HG03565 (cell line): ENCODE results near the gene BCO1.

Experiments used
- ATAC-seq: cut with Tn5 transposase; IDR thresholded peaks from one replicate; pipeline ENCODE4 v1.9.1; 2021; ENCODE audit warnings: mild to moderate bottlenecking, moderate library complexity; ENCODE audit not compliant: unreplicated experiment

The BCO1 gene

DNA sequence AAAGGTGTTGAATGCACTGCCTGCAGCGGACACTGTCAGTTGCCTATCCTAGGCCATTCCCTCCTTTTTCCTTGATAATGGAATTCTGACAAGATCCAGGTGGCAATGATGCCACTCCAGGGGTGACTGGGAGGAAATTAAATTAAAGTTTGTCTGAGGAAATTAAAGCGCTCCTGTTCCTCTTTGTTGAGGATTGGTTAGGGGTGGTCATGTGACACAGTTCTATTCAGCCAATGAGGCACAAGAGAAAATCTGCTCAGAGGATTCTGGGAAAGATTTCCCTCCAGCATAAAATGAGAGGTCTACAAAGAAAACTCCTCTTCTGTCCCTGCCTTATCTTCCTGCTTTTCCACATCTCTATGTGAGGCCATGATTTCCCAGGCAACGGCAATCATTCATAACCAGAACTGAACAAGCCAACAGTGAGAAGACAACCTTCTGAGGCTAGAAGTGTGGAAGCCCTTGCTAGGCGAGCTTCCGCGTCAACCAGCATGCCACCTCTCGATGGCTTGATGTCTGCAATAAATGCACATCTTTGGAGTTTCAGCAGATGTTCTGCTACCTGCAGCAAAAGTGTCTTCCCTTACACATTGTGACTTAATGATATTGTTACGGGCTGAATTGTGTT is 5.6 kb upstream of the BCO1 start:
- ATAC-seq, result no peak

DNA sequence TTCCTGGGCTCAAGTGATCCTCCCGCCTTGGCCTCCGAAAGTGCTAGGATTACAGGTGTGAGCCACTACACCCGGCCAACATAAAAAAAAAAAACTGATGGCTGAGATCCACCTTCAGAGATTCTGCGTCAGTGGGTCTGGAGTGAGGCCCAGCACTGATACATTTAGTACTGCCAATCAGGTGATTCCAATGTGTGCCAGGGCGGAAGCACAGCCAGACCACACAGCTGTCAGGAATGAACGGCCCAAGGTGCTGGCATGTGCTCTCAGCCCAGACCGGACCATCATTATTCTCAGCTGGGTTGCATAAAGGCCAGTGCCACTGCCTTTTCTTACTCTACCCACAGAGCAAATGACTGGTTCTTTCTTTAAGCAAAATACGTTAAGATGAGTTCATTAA is 1.2 kb upstream of the BCO1 start:
- ATAC-seq, result no peak

DNA sequence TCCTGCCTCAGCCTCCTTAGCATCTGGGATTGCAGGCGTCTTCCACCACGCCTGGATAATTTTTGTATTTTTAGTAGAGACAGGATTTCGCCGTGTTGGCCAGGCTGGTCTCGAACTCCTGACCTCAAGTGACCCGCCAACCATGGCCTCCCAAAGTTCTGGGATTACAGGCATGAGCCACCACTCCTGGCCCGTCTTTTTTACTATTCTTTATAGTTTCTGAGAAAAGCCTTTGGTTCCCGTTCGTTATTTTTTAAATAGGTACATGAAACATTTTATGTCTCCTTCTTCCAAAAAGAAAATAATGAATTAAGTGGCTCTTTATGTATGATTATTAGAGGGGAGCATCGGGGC is 570 bp upstream of the BCO1 start:
- no peak for ATAC-seq

DNA sequence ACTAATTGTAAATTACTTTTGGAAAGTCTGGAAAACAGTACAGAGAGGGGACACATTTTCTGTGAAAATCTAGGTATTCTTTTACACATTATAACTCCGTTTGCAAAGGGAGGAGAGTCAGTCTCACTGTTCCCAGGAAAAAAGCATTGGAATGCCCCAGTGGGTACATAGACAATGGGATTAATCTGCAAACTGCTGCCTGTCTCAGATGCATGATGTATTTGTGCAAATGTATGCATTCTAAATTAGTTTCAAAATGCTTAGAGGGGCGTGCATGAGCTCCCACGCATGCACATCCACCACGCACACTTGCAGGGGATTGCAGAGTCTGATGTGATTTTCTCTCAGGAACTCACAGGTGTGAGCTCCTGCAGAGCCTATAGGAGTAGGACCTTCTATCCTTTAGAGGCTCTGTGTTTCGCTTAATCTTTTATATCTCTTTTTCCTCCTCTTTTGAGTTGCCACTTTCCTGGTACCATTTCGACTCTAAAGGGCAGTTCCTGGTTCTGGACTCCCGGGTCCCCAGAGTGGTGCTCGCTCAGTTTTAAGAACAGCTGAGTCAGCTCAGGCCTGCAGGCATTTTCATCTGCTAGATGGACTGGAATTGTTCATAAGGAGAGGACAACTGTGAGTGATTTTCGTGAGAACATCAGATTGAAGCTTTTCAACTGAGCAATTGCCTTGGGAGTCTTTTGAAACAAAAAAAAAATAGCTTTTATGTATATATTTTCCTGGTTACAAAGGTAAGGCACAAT is 1.1 kb downstream of the BCO1 start:
- ATAC-seq, result no peak

DNA sequence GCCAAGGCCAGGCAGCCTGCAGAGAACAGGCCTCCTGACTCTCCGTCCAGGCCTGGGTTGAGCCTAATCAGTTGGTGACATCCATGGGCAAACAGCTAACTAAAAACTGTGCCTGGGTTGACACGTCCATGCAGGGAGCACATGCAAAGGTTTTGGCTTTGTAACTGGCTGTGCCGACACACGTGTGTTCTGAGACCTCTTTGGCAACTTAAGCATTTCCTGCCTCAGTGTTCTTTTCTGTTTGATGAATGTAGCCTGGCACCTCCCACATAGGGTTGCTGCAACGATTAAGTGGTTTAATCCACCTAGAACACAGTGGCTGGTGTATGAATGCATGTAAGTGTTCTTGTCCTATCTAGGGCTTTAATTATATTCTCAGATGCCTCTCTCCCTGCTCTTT is 3.2 kb downstream of the BCO1 start:
- no peak for ATAC-seq

DNA sequence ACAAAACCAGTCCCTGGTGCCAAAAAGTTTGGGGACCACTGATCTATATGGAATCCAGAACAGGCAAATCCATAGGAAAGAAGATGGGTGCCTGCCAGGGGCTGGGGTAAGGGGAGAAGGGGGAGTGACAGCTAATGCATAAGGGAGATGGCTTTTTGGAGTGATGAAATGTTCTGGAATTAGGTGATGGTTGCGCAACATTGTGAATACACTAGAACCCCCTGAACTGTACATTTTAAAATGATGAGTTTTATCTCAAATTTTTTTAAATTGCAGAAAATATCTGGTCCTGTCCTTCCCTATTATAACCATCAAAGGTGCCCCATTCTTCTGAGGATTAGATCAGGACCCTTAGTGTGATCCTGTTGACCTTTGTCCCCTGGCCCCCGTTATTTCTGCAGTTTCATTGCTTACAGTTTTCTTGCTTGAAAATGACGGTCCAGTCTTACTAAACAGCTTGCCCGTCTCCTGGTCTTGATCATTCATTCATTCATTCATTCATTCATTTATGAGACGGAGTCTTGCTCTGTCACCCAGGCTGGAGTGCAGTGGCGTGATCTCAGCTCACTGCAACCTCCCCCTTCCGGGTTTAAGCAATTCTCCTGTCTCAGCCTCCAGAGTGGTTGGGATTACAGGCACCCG is 4.6 kb downstream of the BCO1 start:
- no peak for ATAC-seq

DNA sequence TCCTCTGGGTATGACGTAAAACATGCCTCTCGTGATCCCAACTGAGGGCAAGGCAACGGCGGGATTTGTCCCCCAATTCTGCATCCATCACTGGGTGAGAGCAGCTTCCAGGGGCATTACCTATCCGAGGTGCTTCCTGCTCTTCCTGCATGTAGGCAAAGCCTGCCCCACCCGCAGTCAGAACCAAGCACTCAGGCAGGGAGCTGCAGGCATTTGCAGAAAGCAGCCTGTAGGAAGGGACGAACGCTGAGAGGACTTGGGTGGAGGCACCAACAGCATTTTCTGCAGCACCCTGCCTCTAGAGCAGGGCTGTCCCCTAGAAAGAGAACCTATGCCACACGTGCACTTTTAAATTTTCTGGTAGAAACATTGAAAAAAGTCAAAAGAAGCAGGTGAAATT is 5.5 kb downstream of the BCO1 start:
- no peak for ATAC-seq

DNA sequence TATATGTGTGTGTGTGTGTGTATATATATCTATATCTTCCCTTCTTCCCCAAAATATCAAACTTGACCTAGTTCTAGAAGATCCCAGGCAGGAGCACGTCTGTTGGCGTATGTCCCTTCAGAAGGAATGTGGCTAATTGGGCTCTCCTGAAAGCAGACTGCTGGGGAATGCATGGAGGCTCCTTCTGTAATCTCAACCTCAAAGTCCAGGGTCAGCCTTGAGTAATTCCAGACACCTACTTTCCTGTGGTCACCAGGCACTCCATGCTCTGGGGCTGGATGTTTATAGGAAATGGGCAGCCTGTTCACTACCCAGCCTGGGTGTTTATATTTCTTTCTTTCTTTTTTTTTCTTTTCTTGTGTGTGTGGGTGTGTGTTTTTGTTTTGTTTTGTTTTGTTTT is 13.4 kb downstream of the BCO1 start:
- no peak for ATAC-seq

DNA sequence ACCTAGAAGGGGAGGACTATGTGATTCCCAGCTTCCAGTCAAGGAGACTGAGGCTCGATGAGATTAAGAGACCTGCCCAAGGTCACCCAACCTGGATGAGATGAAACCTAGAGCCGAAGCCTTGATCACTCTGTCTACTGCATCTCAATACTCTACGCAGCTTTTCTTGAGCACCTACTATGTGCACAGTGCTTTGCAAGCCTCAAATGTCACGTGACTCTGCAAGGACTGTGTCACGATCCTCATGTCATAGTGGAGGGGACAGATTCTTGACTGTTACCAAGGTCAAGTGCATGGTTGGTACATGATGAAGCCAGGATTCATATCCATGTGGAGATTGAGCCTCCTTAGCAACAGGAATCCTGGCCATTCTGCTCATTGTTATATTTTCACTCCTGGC is 14.7 kb downstream of the BCO1 start:
- no peak for ATAC-seq

DNA sequence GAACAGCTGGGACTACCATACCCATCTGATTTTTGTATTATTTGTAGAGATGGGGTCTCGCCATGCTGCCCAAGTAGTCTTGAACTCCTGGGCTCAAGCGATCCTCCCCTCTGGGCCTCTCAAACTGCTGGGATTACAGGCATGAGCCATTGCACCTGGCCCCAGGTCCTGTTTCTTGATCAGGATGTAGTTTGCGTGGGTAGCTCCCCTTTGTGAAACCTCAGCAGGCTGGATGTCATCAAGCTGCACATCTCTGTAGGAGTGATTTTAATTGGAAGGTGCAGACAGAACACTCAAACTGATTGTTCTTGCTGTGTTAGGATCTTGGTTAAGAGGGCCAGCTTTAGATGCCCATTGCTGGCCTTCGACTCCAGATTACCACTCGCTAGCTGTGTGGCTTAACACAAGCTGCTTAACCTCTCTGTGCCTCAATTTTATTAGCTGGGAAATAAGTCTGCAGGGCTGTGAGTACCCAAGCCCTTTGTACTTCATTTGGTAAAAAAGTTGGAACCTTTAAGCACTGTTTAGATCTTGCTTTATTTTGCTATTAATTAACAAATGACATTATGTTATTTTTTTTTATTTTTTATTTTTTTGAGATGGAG is 16.5 kb downstream of the BCO1 start:
- no peak for ATAC-seq

DNA sequence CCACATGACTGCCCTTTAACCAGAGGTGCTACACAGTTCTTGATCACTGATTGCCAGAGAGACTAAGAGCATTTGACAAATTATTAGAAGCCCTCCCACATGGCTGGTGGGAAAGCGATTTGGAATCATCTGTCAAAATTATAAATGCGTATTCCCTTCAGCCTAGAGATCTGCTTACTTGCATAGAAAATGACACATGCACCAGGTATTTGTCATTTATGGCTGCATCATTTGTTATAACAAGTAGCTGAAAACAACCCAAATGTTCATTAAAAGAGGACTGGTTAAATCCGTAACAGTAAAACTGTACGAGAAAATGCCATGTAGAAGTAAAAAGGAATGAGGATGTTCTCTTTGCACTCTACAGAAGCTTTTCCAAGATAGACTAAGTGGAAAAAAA is 21.4 kb downstream of the BCO1 start:
- no peak for ATAC-seq

DNA sequence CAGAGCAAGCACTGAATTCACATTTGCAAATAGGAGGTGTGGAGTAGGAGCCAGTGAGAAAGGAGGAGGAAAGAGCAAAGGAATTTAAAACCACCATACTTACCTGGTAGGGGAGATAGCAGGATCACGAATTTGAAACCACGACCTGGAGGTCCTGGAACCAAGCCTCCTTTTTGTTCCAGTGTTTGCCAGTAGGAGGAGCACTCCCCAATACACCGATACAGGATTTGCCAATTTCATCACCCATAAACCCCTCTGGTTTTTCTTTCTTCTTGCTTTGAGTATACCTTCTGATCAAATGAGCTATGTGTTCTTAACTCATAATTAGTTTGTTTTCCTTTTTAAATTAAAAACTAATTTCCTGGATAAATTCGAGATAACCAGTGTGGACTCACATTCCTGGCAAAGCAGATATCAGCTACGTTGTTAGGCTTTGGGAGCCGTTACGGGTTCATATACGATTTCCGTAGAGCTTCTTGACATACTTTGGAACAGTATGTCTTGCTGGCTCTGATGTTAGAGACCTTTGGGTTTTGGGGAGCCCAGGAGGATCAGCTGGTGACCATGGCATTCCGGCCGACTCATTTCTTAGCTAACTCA is 22.7 kb downstream of the BCO1 start:
- ATAC-seq, result no peak

DNA sequence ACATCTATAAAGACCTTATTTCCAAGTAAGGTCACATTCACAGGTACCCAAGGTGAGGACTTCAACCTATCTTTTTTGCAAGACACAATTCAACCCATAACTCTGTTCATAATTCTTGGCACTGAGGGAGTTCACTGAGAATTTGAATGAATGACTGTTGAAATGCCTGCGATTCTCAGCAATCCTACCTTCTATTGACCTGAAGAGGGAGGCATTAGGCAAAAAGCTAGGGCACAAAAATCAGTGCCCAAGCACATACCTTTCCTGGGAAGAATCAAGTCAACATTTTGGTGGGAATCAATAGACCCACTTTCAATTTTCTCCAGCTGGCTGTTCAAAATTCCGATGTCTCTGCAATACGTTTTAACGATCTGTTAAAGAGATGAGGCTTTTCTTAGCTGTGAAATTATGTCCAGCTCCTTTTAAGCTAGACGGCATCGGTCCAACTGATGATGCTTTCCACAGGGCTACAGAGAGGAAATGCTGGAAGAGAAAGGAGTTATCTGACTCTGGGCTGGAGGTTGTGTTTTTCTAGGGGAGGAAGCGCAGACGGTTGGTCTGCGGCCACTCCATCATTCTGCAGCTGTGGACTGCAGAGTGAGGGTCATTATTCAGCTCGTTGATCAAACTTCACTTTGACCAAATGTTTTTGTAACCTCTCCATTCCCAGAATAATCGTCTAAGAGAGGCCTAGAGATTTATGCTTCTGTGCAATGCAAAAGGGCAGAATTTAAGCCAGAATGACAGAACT is 25.2 kb downstream of the BCO1 start:
- ATAC-seq, result no peak

DNA sequence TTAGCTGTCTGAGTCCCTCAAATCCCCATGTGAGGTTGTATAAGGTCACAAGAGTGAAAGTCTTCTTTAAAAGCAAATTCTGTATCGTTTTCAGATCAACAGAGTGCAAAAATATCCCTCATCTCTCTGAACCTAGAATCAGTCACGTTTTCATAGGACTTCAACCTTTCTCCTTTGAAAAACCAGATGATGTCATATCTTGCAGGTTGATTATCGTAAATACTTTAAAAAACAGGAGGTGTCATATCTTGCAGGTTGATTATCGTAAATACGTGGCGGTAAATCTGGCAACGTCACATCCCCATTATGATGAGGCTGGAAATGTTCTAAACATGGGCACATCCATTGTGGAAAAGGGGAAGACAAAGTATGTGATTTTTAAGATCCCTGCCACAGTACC is 25.9 kb downstream of the BCO1 start:
- ATAC-seq, result no peak

DNA sequence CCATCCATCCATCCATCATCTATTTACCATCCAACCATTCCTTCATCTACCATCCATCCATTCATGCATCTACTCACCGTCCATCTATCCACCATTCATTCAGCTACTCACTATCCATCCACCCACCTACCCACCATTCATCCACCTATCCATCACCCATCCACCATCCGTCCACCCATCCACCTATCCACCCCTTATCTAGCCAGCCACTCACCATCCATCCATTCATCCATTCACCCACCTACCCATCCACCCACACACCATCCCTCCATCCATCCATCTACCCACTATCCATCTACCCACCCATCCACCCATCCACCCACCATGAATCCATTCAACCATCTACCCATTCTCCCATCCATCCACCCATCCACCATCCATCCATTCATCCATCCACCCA is 26.6 kb downstream of the BCO1 start:
- ATAC-seq, result no peak

DNA sequence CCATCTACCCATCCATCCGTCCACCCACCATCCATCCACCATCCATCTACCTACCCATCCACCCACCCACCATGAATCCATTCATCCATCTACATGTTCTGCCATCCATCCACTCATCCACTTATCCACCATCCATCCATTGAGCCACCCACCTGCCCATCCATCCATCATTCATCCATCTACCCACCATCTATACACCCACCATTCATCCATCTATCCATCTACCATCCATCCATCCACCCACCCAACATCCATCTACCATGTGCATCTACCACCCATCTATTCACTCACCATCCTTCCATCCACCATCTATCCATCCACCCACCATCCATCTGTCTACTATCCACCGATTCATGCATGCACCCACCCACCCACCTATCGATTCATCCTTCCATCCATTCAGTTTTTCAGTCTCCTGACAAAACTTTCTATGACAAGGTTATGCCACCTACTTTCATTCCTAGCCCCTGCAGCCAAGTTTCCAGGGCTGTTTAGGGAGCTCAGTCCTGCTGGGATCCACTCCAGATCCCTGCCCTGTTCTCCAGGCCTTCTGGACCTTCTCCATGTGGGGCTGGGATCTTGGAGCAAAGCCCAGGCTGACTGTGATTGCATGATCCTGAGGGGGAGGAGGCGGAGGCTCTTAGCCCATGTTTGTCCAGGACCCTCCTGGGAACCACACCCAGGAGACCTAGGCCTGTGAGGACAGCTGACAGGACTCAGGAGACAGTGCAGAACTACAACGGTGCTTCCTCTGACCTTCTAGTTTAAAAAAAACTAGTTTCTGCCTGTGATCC is 27.4 kb downstream of the BCO1 start:
- ATAC-seq, result no peak

DNA sequence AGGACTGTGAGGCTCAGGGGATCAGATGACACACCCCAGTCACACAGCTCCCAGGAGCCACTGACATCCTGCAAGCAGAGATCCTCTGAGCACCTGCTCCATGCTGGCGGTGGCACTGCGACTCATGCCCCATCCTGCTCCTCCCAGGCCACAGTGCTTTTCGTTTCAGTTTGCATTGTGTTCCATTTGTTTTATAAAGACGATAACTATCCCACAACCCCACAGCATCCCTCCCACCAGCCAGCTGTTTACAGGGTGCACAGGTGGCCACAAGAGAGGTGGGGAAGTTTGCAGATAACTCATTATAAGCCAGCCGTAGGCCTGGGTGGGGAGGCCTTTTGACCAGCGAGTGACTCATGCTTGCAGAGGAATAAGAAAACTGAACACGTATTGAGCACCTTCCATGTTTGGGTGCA is 28.2 kb downstream of the BCO1 start:
- no peak for ATAC-seq

DNA sequence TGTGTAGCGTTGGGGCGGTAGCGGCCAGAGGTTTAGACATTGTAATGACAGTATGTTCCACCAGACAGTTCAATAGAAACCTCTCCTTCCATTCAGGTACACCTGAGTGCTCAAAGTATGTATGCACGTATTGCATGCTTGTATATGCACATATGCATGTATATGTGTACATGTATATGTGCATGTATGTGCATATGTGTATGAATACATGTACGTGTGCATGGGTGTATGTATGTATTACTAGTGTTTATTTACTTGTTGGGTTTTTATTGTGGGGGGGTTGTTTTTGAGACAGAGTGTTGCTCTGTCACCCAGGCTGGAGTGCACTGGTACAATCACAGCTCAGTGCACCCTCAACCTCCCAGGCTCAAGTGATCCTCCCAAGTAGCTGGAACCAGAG is 30.0 kb downstream of the BCO1 start:
- no peak for ATAC-seq

DNA sequence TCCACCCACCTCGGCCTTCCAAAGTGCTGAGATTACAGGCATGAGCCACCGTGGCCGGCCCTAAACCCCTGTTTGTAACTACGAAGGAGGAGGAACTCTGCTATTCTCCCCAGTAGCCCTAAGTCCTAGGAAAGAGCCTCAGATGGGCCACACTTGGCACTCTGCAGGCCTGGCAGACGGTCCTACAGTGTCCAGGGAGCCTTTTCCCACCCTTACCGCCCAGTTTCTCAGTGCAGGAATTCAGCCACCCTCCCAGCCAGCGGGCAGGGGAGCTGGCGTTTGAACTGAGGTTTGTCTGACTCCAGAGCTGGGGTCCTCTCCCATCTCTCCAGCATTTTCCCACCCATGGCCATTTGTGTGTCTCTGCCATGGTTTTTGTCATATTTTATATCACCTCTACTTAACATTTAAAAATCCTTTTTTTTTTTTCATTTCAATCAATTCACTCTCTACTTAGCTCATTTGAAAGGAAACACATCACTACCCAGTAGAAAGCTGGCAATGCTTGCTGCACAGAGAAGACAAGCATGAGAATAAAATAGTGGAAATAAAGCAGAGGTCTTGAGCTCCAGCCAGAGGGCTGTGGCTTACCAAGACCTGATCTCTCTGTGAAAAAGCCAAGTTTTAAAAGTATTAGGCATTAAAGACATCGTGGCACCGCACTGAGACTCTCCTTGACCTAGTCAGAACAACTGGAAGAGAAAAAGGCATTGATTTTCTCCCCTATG is 34.9 kb downstream of the BCO1 start:
- ATAC-seq, result no peak
